Upper lobe of left lung (tissue), 6 donors: Measurements from ENCODE around the gene OSBPL7. TPM values are rescaled to one million over a fixed set of nuclear protein-coding genes. Genes with fewer than 3 reads are reported as not detected.
A peak's percentile ranks its signal among the peaks of the same experiment; 100 is the strongest.

Experiments used
- ATAC-seq, 2 donors: fragments of 200-7000 bp; cut with Tn5 transposase; one replicate each; pipeline ENCODE4 v1.9.1; 2022; ENCODE audit warnings: mild to moderate bottlenecking in 2 of 2, moderate library complexity in 2 of 2; ENCODE audit not compliant: low FRiP score in 2 of 2
- DNase-seq, 2 donors: peaks; one replicate each; pipeline ENCODE4 v3.0.0-alpha.2; 2019 to 2020
- H3K27ac ChIP-seq, 4 donors: fragments of 200-600 bp; sonication (generic); one replicate each; pipeline ENCODE4 v1.5.1; 2016 to 2019
- H3K27me3 ChIP-seq, 4 donors: fragments of 200-600 bp; sonication (generic); one replicate each; pipeline ENCODE4 v1.5.1; 2017 to 2019
- H3K36me3 ChIP-seq, 4 donors: fragments of 200-600 bp; sonication (generic); one replicate each; pipeline ENCODE4 v1.5.1; 2016 to 2019
- H3K4me1 ChIP-seq, 4 donors: fragments of 200-600 bp; sonication (generic); one replicate each; pipeline ENCODE4 v1.5.1; 2018 to 2019
- H3K4me3 ChIP-seq, 4 donors: fragments of 200-600 bp; sonication (generic); one replicate each; pipeline ENCODE4 v1.5.1; 2017 to 2019; ENCODE audit warnings: mild to moderate bottlenecking in 2 of 4, moderate library complexity in 1 of 4
- H3K9me3 ChIP-seq, 4 donors: fragments of 200-600 bp; sonication (generic); one replicate each; pipeline ENCODE4 v1.5.1; 2018 to 2019
- CTCF ChIP-seq, 6 experiments: fragments of 450-650 bp in 4 of 6; fragments of 200-600 bp in 2 of 6; sonication (generic) in 2 of 6; IDR thresholded peaks; one replicate each; pipeline ENCODE4 v1.5.1; 2016 to 2019; ENCODE audit warnings: antibody characterized with exemption in 6 of 6
- EP300 ChIP-seq, 4 donors: sonication (generic); formaldehyde crosslinking; IDR thresholded peaks; one replicate each; pipeline ENCODE4 v1.5.1; 2017; ENCODE audit warnings: antibody characterized with exemption in 4 of 4, control low read depth in 2 of 4
- POLR2A ChIP-seq, 4 donors: fragments of 450-650 bp; IDR thresholded peaks; one replicate each; pipeline ENCODE4 v1.5.1; 2016 to 2017; ENCODE audit warnings: antibody characterized with exemption in 4 of 4, mild to moderate bottlenecking in 2 of 4
- POLR2AphosphoS5 ChIP-seq, 2 donors: sonication (generic); formaldehyde crosslinking; IDR thresholded peaks; one replicate each; pipeline ENCODE4 v1.5.1; 2017; ENCODE audit warnings: antibody characterized with exemption in 2 of 2
- WGBS, 2 donors: methylation state at CpG; one replicate each; pipeline ENCODE4 v1.1.5; 2017 to 2018; 5-methylcytosine and 5-hydroxymethylcytosine counted together
- total RNA-seq, 6 donors: library from RNA; depleted of rRNA in 4 of 6; stranded (reverse); fragments of >200 nt in 4 of 6; gene quantifications; one replicate each; pipeline versions ENCODE4 v1.1.0 to v1.2.1, GENCODE V29; 2016 to 2021
- donor health status: DM: no; HTN: no; CAD: no; lungs with moderate emphysema.
- donor health status: DM: no; HTN: yes; CAD: no; lungs with severe emphysema.

The OSBPL7 gene
- total RNA-seq, 6 donors from 2014 or later: 10.7 to 44.0 (median 19.3) TPM

- 73 to 75% methylated on average over 18 of the region's 18 CpGs for WGBS, 2 donors
- no peak for ATAC-seq
- Histone ChIP-seq H3K4me1 (peaks cover 25 to 47% (median 34%) of the 10 kb centered on the region in 4 donors), H3K4me3 (peak overlapping the region; percentile 72 to 92 (median 80)), H3K9me3 (no peaks in the 10 kb centered on the region), H3K27ac (peak overlapping the region; percentile 78 to 85 (median 84)), H3K36me3 (peaks cover 10 to 35% (median 25%) of the 10 kb centered on the region in 4 donors), H3K27me3 (no peaks in the 10 kb centered on the region)
- TF ChIP-seq POLR2A (IDR thresholded peaks at IDR 0.05): no peak
- no peak for TF ChIP-seq EP300 (IDR thresholded peaks at IDR 0.05)
- no peak for TF ChIP-seq CTCF (IDR thresholded peaks at IDR 0.05)
- no peak for TF ChIP-seq POLR2AphosphoS5 (IDR thresholded peaks at IDR 0.05)
- DNase-seq: no peak
Observed at GRCh38 chr17:47830396-47831002, 8.9 kb upstream of the OSBPL7 start.

- Histone ChIP-seq H3K9me3 (no peaks in the 10 kb centered on the region), H3K4me3 (peak overlapping the region in 1 of 4 donors; percentile 77), H3K27ac (peak overlapping the region in 2 of 4 donors; percentile 19 to 85), H3K4me1 (peaks cover 22 to 41% (median 30%) of the 10 kb centered on the region in 4 donors), H3K36me3 (peaks cover 10 to 42% (median 31%) of the 10 kb centered on the region in 4 donors), H3K27me3 (no peaks in the 10 kb centered on the region)
- ATAC-seq: no peak
- no peak for DNase-seq
- WGBS, 2 donors: 57 to 82% methylated on average over 3 of the region's 3 CpGs
- TF ChIP-seq CTCF (IDR thresholded peaks at IDR 0.05): no peak
- TF ChIP-seq POLR2A (IDR thresholded peaks at IDR 0.05): peak in 1 of 4 donors; percentile 40
Observed at GRCh38 chr17:47829870-47830269, 8.3 kb upstream of the OSBPL7 start.

GRCh38 chr17:47823519-47823918 lies 1.9 kb upstream of the OSBPL7 start:
- 89 to 96% methylated on average over 3 to 4 of the region's 4 CpGs for WGBS, 2 donors
- ATAC-seq (no peak), DNase-seq (no peak)
- Histone ChIP-seq H3K4me1 (peaks cover 23 to 38% (median 26%) of the 10 kb centered on the region in 4 donors), H3K9me3 (no peaks in the 10 kb centered on the region), H3K36me3 (peaks cover 11 to 66% (median 54%) of the 10 kb centered on the region in 4 donors), H3K27me3 (no peaks in the 10 kb centered on the region), H3K4me3 (no peak overlapping the region), H3K27ac (no peak overlapping the region)
- TF ChIP-seq POLR2A (IDR thresholded peaks at IDR 0.05) (no peak), EP300 (IDR thresholded peaks at IDR 0.05) (no peak), CTCF (IDR thresholded peaks at IDR 0.05) (no peak), POLR2AphosphoS5 (IDR thresholded peaks at IDR 0.05) (no peak)

GRCh38 chr17:47822785-47823184 lies 1.2 kb upstream of the OSBPL7 start:
- ATAC-seq: no peak
- no peak for TF ChIP-seq CTCF (IDR thresholded peaks at IDR 0.05)
- no peak for TF ChIP-seq POLR2AphosphoS5 (IDR thresholded peaks at IDR 0.05)
- no peak for TF ChIP-seq EP300 (IDR thresholded peaks at IDR 0.05)
- no peak for TF ChIP-seq POLR2A (IDR thresholded peaks at IDR 0.05)
- Histone ChIP-seq H3K9me3 (no peaks in the 10 kb centered on the region), H3K4me1 (peaks cover 23 to 38% (median 26%) of the 10 kb centered on the region in 4 donors), H3K27me3 (no peaks in the 10 kb centered on the region), H3K27ac (peak overlapping the region in 2 of 4 donors; percentile 63 to 68), H3K4me3 (no peak overlapping the region), H3K36me3 (peaks cover 11 to 66% (median 56%) of the 10 kb centered on the region in 4 donors)
- 100% methylated on average over 4 of the region's 4 CpGs; no CpG with 5 or more reads in 1 of the 2 donors for WGBS, 2 donors
- no peak for DNase-seq

GRCh38 chr17:47821031-47821423 lies 567 bp downstream of the OSBPL7 start:
- Histone ChIP-seq H3K4me3 (peak overlapping the region; percentile 49 to 67 (median 60)), H3K36me3 (peaks cover 6 to 66% (median 56%) of the 10 kb centered on the region in 4 donors), H3K27me3 (no peaks in the 10 kb centered on the region), H3K4me1 (peaks cover 23 to 38% (median 26%) of the 10 kb centered on the region in 4 donors), H3K27ac (peak overlapping the region; percentile 61 to 75 (median 66)), H3K9me3 (no peaks in the 10 kb centered on the region)
- 7 to 13% methylated on average over 4 of the region's 4 CpGs for WGBS, 2 donors
- TF ChIP-seq POLR2AphosphoS5 (IDR thresholded peaks at IDR 0.05) (no peak), CTCF (IDR thresholded peaks at IDR 0.05) (no peak), POLR2A (IDR thresholded peaks at IDR 0.05) (no peak), EP300 (IDR thresholded peaks at IDR 0.05) (no peak)
- ATAC-seq (no peak), DNase-seq (no peak)
